HG02938 (cell line): Measurements from ENCODE around the gene NCOA3.
"Not testable (repeated sequence)": the region's sequence is repeated elsewhere in the genome, so short reads cannot be mapped to it uniquely, and the experiment has no call there.

Experiments
- ATAC-seq: cut with Tn5 transposase; IDR thresholded peaks from one replicate; pipeline ENCODE4 v1.9.1; 2021; ENCODE audit warnings: mild to moderate bottlenecking, moderate library complexity; ENCODE audit not compliant: unreplicated experiment

Gene NCOA3

DNA sequence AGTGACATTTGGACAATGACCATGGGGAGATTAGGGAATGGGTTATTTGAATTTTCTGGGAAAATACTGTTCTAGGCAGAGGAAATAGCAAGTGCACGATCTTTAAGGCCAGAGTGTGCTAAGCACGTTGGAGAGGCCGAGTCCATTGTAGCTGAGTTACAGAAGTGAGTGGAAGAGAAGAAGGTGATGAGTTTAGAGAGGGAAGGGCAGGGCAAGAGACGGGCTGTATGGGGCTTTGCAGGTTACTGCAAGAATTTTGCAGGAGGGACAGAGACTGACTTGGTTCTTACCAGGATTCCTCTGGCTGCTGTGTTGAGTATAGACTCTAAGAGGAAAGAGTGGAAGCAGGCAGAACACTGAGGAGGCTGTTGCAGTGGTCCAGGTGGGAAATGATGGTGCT, 1.1 kb upstream of the NCOA3 start:
- ATAC-seq, result no peak

DNA sequence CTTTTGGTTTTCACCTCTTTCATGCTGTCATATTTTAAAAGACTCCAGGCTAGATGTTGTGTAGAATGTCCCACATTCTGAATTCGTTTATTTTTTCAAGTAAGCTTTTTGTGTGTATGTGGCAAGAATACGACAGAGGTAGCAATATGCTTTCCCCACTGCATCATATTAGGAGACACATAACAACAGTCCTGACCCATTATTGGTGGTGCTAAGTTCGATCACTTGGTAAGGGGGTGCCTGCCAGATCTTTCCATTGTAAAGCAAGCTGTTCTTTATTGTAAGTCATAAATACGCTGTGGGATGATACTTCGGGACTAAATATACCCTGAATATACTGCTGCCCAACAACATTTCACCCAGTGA, 588 bp upstream of the NCOA3 start:
- ATAC-seq, result peak; percentile 3

DNA sequence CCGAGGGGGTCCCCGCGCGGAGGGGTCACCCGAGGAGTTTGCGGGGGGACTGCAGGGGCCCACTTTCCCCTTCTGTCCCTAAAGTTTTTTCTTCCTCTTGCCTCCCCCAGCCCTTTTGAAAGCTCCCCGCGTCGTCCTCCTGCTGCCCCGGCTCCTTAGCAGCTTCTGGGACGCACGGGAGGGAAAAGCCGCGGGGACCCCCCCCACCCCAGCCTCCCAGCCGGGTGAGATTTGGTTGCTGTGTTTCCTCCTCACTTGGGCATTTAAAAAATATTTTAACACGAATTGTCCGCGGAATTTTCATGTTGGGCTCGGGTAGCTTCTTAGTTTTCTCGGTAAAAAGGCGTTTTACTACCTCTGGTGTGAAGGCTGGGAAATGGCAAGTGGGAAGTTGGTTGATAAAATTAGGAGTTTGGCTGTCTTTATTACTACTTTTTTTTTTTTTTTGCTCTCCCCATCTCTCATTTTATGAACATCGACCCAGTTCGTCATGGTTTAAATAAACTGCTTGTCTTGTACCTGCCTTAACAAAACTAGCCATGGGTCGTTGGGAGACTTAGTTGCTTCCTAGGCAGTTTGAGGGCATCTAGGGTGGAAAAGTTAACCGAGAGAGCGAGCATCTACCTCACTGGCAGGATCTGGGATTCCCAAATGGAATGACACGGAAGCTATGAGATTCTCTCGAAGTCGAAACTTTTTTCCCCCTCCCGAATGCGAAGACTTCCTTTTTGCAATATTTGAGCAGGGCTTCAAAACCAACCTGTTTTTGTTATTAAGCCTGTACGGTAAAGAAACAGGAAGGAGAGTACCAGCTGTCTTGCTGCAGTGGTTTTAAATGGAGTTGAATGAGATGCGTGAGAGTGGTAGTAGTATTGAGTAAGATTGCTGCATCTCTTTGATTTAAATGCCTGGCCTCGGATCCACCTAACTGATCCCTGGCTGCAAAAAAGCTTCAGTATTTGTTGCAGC, 868 bp downstream of the NCOA3 start:
- ATAC-seq, result no peak

DNA sequence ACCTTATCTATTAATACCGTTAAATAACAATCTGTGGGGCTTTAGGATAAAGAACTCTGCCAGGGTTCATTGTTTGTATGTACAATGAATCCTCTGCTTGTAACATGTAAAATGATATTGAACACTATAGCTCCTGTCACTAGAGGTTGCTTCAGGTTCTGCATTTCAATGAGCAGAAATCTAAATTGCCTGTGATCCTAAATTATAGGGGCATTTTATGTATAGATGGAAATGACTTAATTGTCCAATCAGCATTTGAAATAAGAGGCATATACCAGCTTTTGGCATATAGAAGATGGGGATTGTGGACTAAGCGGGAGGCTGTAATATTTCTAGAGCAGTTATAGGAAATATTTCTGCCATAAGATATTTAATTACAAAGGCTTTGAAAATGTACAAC, 2.0 kb downstream of the NCOA3 start:
- no peak for ATAC-seq

DNA sequence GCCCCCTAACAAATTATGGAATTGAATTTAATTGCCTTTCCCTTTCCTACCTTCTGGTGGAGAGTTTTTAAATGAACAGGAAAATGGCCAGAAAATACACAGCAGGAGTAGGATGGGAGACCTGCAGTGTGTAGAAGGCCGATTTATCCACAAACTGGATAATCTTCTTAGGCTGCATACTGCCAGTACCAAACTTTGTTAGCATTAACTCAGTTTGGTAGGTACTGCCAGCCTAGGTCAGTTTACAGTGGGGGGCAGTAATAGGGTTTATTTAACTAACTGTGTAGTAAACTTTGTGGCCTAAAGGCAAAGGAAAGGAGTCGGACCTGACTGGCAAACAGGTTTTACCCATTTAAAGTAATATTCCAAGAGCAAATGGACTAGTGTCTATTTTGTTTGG, 4.6 kb downstream of the NCOA3 start:
- ATAC-seq, result no peak

DNA sequence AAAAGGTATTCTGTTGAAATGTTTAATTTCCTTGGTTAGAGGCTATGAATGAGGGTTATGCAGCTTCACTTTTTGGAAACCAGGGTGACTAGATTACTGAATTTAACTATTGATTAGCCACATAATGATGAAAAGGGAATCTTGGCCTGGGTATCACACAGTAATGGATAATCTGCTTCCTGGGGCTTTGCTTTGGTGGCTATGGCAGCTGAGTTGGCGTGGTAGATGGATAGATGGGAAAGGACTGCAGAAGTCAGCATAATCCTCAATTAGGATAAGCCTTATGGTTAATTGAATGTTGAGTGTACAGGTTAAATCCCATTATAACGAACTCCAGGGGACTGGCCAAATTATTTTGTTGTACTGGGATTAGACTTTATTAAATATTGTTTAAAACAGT, 5.2 kb downstream of the NCOA3 start:
- ATAC-seq, result no peak

DNA sequence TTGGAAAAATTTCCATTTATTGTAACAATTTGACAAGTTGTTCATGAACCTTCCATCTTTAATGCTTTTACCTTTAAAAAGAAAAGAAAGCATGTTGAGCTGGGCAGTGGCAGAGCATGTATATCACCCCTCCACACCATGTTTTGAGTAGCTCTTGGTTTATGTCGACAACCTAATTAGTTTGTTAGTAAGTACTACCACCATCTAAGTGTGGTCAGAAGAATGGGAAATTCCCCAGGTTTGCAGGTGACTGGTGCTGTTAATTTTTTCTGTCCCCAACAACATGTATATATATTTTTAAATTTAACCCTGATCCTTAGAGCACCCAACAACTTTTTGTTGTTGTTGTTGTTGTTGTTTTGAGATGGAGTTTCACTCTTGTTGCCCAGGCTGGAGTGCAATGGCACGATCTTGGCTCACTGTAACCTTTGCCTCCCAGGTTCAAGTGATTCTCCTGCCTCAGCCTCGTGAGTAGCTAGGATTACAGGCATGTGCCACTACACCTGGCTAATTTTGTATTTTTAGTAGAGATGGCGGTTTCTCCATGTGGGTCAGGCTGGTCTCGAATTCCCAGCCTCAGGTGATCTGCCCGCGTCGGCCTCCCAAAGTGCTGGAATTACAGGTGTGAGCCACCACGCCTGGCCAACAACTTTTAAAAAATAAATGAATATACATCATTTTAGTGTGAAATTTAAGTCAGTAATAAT, 5.7 kb downstream of the NCOA3 start:
- ATAC-seq, result not testable (repeated sequence)

DNA sequence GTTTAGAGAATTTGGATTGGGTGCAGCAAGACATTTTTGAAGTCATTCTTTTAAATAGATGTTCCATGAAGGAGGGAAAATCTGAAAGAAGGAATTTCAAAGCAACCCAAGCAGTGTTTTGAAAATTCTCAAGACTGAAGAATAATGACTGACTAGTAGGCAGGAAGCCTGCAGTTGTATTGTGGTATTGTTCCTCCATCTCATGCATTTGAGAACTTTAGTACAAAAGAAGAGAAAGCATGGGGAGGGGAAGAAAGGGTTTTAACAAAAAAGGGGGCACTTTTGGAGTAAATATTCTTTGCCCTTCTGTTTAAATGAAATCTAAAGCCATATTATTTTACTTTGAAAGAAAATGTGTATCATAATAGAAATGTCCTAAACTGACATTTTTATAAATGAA, 6.6 kb downstream of the NCOA3 start:
- no peak for ATAC-seq

DNA sequence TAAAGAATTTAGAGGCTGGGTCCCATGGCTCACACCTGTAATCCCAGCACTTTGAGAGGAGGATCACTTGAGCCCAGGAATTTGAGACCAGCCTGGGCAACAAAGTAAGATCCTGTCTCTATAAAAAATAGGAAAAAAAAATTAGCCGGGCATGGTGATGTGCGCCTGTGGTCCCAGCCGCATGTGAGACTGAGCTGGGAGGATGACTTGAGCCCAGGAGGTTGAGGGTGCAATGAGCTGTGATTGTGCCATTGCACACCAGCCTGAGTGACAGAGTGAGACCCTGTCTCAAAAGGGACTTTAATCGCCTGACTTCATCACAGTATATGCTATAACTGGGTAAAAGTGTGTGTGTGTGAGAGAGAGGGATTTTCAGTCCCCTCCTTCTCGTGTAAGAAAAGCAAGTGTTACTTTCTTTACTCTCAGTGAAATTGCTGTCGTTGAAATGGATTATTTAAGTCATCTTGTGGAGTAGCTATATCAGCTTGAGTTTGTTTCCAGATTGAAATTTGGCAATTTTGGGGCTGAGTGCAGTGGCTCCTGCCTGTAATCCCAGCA, 7.5 kb downstream of the NCOA3 start:
- ATAC-seq, result no peak

DNA sequence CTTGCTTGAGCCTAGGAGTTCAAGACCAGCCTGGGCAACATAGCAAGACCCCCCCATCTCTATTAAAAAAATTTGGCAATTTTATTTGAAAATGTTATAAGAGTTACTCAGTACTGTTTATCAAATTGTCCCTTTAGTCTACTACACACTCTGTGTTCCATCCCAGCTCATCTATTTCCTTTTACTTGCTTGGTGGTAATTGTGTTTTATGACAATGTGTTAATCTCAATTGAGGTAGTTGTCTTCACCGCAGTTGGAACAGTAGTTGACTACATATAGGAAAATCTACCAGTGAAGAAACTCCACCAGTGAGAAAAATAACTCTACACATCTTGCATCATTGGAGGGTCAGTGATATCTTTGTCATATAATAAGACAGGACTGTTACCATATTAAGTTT, 8.0 kb downstream of the NCOA3 start:
- no peak for ATAC-seq

DNA sequence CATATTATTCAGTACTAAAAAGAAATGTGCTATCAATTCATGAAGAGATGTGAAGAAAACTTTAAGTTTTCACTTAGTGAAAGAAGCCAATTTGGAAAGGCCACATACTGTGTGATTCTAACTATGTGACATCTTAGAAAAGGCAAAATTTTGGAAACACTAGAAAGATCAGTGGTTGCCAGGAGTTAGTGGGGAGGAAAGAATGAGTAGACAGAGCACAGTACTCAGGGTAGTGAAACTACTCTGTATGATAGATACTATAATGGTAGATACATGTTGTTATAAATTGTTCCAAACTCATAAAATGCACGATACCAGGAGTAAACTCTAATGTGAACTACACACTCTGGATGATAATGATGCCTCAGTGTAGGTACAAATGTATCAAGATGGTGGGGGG, 14.2 kb downstream of the NCOA3 start:
- ATAC-seq, result no peak

DNA sequence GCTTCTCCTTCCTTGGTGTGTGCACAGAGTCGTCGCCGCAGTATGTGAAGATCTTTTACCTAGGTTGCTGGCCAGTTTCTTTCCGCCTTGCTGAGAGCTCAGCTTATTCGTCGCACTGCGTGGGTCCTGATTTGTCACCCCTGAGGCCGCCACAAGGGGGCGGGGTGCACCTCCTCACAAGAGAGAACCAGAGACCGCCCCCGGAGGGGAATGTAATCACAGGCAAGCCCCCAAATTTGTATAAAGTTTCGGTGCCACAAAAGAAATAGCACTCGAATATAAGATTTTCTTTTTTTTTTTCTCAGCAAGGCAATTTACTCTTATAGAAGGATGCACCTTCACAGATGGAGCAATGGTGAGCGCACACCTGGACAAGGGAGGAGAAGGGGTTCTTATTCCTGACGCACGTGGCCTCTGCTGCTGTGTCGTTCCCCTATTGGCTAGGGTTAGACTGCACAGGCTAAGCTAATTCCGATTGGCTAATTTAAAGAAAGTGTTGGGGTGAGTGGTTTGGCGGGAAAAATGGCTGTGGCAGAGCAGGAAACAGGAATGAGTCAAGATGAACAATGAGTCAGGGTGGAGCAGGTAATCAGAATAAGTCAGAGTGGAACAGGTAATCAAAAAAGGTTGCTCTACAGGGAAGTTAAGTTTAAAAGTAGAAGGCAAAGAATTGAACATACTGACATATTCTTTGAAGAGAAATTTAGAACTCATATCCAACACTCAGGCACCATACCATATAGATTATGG, 19.5 kb downstream of the NCOA3 start:
- no peak for ATAC-seq

DNA sequence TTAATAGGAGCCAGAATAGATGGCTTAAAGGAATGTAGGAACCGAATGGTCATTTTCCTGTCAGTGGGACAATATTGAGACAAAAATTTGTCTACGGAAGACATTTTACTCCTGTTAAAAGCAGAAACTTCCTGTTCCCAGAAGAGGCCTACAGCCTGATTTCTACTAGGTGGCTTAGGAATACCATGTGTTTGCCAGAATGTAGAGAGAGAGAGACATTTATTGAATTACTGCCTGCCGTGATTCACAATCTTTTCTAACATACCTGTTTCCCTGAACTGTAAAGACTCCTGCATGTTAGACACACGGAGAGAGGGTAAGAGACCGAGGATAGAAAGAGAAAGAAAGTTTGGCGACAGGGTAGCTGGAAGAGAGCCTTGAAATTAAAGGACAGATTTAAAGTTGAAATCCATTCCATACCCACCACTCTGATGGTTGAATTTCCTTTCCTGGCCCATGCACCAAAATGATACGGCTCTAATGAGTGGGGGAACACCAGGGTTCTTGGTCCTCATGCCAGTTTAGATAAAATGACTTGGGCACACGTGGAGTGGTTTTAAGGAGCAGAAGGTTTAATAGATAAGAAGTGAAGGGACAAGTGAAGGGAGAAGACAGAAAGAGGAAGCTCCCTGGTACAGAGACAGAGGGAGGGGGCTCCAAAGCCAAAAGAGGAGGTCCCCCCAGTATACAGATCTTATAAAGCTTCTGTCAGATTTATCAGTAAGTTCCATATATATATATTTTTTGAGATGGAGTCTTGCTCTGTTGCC, 22.5 kb downstream of the NCOA3 start:
- no peak for ATAC-seq

DNA sequence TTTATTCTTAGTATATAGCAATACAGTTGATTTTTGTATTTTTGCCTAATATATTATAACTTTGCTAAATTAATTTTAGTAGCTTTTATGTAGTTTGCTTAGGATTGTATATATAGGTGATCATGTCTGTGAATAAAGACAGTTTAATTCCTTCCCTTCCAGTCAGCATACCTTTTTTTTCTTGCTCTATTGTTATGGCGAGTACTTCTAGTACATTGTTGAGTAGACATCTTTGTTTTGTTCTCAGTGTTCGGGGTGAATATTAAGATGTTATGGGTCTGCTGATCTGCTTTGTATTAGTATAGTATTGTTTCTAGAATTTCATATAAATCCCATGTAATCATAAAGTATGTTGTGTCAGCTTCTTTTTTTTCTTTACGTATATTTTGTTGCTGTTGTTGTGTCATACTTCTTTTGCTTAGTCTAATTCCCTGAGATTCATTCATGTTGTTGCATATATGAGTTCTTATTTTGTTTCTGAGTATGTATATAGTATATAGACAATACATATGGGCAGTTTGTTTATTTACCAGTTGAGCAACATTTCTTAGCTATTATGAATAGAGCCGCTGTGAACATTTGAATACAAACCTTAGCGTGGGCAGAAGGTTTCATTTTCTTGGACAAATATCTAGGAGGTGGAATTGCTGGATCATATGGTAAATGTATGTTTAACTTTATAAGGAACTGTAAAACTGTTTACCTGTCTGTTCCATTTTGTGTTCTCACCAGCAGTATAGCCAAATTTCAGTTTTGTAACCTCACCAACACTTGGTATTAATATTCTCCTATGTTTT, 25.5 kb downstream of the NCOA3 start:
- ATAC-seq, result no peak

DNA sequence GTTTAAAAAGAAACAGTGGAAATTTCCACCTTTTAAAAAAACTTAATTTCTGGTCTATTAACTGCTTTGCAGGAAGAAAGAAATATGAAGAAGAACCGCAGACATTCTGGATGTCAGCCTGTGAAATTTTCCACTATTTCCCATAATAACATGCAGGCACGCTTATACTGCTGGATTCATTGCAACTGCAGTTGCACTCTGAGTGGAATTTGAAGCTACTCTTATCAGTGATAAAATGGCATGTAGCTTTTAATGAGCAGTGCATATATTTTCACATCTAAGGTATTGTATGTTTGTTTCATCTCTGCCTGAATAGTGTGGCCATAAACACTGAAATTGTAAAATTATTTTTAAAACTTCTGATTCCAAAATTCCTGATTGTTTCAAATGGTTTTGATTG, 28.2 kb downstream of the NCOA3 start:
- no peak for ATAC-seq

DNA sequence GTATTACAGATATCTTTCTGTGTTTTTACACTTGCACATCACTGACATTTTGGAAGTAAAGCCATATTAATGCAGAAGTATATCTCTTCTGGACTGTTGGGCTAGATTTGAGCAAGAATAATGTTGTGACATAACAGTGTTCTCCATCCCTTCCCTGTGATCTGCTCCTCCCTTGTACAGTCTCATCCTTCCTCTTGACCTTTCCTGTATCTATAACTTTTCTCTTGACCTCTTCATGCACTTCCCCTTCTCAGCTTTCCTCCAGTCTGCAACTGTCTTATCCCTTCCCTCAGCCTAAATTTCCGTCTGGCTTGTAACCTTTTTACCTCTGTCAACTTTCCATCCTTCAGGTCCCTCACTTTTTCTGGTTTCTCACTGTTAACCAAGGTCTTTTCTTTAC, 29.8 kb downstream of the NCOA3 start:
- no peak for ATAC-seq

DNA sequence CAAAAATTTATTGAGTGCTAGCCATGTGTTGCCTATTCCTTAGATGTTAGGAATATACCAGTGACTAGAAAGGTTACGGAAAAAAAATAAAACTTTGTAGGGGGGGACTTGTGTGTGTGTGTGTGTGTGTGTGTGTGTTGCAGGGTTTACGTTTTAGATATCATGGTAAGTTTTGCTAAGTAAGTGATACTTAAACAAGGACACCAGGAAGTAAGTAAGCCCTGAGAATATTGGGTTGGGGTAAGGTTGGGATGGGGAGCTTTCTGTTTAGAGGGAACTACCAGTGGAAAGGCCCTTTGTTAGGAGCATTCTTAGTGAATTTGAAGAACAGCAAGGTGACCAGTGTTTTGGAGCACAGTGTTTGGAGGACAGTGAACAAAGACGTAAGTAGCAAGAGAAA, 30.3 kb downstream of the NCOA3 start:
- ATAC-seq, result no peak

DNA sequence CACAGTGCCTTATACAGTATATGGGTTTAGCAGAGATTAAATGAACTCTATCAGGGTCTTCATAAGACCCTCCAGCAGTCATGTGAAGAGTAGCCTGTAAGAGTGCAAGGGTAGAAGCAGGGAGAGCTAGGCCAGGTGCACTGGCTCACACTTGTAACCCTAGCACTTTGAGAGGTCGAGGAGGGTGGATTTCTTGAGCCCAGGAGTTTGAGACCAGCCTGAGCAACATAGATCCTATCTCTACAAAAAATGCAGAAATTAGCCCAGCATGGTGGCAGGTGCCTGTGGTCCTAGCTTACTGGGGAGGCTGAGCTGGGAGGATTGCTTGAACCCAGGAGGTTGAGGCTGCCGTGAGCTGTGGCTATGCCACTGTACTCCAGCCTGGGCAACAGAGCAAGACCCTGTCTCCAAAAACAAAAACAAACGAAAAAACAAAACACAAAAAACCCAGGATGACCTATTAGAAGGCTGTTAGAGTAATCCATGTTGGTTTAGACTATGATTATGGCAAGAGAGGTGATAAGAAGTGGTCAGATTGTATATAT, 31.9 kb downstream of the NCOA3 start:
- no peak for ATAC-seq

DNA sequence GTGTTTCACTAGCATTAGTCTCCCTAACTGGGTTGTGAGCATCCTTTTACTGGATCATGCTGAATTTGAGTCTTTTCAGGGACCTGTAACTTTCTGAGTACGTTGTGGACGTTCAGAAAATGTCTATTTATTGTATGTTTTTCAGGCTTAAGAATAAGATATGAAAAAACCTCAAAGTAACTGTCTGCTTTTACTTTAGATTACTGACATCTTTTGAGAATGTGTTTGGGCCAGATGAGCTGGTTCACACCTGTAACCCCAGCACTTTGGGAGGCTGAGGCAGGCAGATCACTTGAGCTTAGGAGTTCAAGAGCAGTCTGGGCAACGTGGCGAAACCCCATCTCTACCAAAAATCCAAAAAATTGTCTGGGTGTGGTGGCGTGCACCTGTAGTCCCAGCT, 32.7 kb downstream of the NCOA3 start:
- no peak for ATAC-seq
